ENCODE measurements around the gene RXRG.

Gene RXRG

GRCh38 chr1:165444897-165445370 lies at the start of gene RXRG:
TSS of gene RXRG (minus strand) at chr1:165445126. CDS start at chr1:165444893, 233 bp downstream.
- Histone ChIP-seq H3K27ac (ENCODE audit: low read depth, low read length) (no peak within 1 kb of the TSS), H3K27me3 (ENCODE audit: control insufficient read depth in 1 of 2, insufficient read depth in 2 of 2, low read length in 2 of 2) (peaks cover 37 to 54% of the 10 kb centered on the region in 2 donors), H3K9me3 (ENCODE audit: control insufficient read depth in 1 of 2, low read length in 2 of 2) (no peaks in the 10 kb centered on the region), H3K9ac (ENCODE audit: low read depth in 1 of 2, low read length in 2 of 2) (no peak within 1 kb of the TSS), H3K4me3 (ENCODE audit: low read depth in 1 of 2, low read length in 2 of 2) (peak within 1 kb of the TSS; percentile 37 to 45), H3K4me1 (ENCODE audit: control insufficient read depth in 1 of 2, insufficient read depth in 2 of 2, low read length in 2 of 2) (peaks cover 7 to 8% of the 10 kb centered on the region in 2 donors), H3K36me3 (ENCODE audit: control insufficient read depth in 1 of 2, insufficient read depth in 2 of 2, low read length in 2 of 2) (no peaks in the 10 kb centered on the region)

- H3K27me3 ChIP-seq (ENCODE audit: control insufficient read depth in 1 of 2, insufficient read depth in 2 of 2, low read length in 2 of 2) = no peaks in the 10 kb centered on the region
- H3K27ac ChIP-seq (ENCODE audit: low read depth, low read length) = no peak overlapping the region
- H3K4me1 ChIP-seq (ENCODE audit: control insufficient read depth in 1 of 2, insufficient read depth in 2 of 2, low read length in 2 of 2) = no peaks in the 10 kb centered on the region
- H3K9ac ChIP-seq (ENCODE audit: low read depth in 1 of 2, low read length in 2 of 2) = no peak overlapping the region
- H3K9me3 ChIP-seq (ENCODE audit: control insufficient read depth in 1 of 2, low read length in 2 of 2) = no peaks in the 10 kb centered on the region
- no peaks in the 10 kb centered on the region for H3K36me3 ChIP-seq (ENCODE audit: control insufficient read depth in 1 of 2, insufficient read depth in 2 of 2, low read length in 2 of 2)
- no peak overlapping the region for H3K4me3 ChIP-seq (ENCODE audit: low read depth in 1 of 2, low read length in 2 of 2)
Measured at GRCh38 chr1:165492845-165493373, 48.0 kb upstream of the RXRG start.

GRCh38 chr1:165490175-165490574 lies 45.2 kb upstream of the RXRG start:
- no peaks in the 10 kb centered on the region for H3K36me3 ChIP-seq (ENCODE audit: control insufficient read depth in 1 of 2, insufficient read depth in 2 of 2, low read length in 2 of 2)
- H3K9ac ChIP-seq (ENCODE audit: low read depth in 1 of 2, low read length in 2 of 2) = no peak overlapping the region
- no peak overlapping the region for H3K4me3 ChIP-seq (ENCODE audit: low read depth in 1 of 2, low read length in 2 of 2)
- no peaks in the 10 kb centered on the region for H3K9me3 ChIP-seq (ENCODE audit: control insufficient read depth in 1 of 2, low read length in 2 of 2)
- H3K27me3 ChIP-seq (ENCODE audit: control insufficient read depth in 1 of 2, insufficient read depth in 2 of 2, low read length in 2 of 2) = no peaks in the 10 kb centered on the region
- H3K4me1 ChIP-seq (ENCODE audit: control insufficient read depth in 1 of 2, insufficient read depth in 2 of 2, low read length in 2 of 2) = no peaks in the 10 kb centered on the region
- H3K27ac ChIP-seq (ENCODE audit: low read depth, low read length) = no peak overlapping the region

GRCh38 chr1:165487921-165488320 lies 43.0 kb upstream of the RXRG start:
- H3K9ac ChIP-seq (ENCODE audit: low read depth in 1 of 2, low read length in 2 of 2) = no peak overlapping the region
- H3K4me3 ChIP-seq (ENCODE audit: low read depth in 1 of 2, low read length in 2 of 2) = no peak overlapping the region
- H3K27me3 ChIP-seq (ENCODE audit: control insufficient read depth in 1 of 2, insufficient read depth in 2 of 2, low read length in 2 of 2) = no peaks in the 10 kb centered on the region
- no peak overlapping the region for H3K27ac ChIP-seq (ENCODE audit: low read depth, low read length)
- no peaks in the 10 kb centered on the region for H3K9me3 ChIP-seq (ENCODE audit: control insufficient read depth in 1 of 2, low read length in 2 of 2)
- no peaks in the 10 kb centered on the region for H3K4me1 ChIP-seq (ENCODE audit: control insufficient read depth in 1 of 2, insufficient read depth in 2 of 2, low read length in 2 of 2)
- H3K36me3 ChIP-seq (ENCODE audit: control insufficient read depth in 1 of 2, insufficient read depth in 2 of 2, low read length in 2 of 2) = no peaks in the 10 kb centered on the region

- no peak overlapping the region for H3K27ac ChIP-seq (ENCODE audit: low read depth, low read length)
- no peaks in the 10 kb centered on the region for H3K36me3 ChIP-seq (ENCODE audit: control insufficient read depth in 1 of 2, insufficient read depth in 2 of 2, low read length in 2 of 2)
- H3K27me3 ChIP-seq (ENCODE audit: control insufficient read depth in 1 of 2, insufficient read depth in 2 of 2, low read length in 2 of 2) = no peaks in the 10 kb centered on the region
- no peak overlapping the region for H3K9ac ChIP-seq (ENCODE audit: low read depth in 1 of 2, low read length in 2 of 2)
- H3K4me1 ChIP-seq (ENCODE audit: control insufficient read depth in 1 of 2, insufficient read depth in 2 of 2, low read length in 2 of 2) = no peaks in the 10 kb centered on the region
- no peaks in the 10 kb centered on the region for H3K9me3 ChIP-seq (ENCODE audit: control insufficient read depth in 1 of 2, low read length in 2 of 2)
- no peak overlapping the region for H3K4me3 ChIP-seq (ENCODE audit: low read depth in 1 of 2, low read length in 2 of 2)
Measured at GRCh38 chr1:165486663-165487062, 41.7 kb upstream of the RXRG start.

- Histone ChIP-seq H3K4me3 (ENCODE audit: low read depth in 1 of 2, low read length in 2 of 2) (no peak overlapping the region), H3K36me3 (ENCODE audit: control insufficient read depth in 1 of 2, insufficient read depth in 2 of 2, low read length in 2 of 2) (no peaks in the 10 kb centered on the region), H3K9me3 (ENCODE audit: control insufficient read depth in 1 of 2, low read length in 2 of 2) (no peaks in the 10 kb centered on the region), H3K27me3 (ENCODE audit: control insufficient read depth in 1 of 2, insufficient read depth in 2 of 2, low read length in 2 of 2) (no peaks in the 10 kb centered on the region), H3K4me1 (ENCODE audit: control insufficient read depth in 1 of 2, insufficient read depth in 2 of 2, low read length in 2 of 2) (no peaks in the 10 kb centered on the region), H3K9ac (ENCODE audit: low read depth in 1 of 2, low read length in 2 of 2) (no peak overlapping the region), H3K27ac (ENCODE audit: low read depth, low read length) (no peak overlapping the region)
Measured at GRCh38 chr1:165485716-165486115, 40.8 kb upstream of the RXRG start.

GRCh38 chr1:165484532-165484931 lies 39.6 kb upstream of the RXRG start:
- no peak overlapping the region for H3K9ac ChIP-seq (ENCODE audit: low read depth in 1 of 2, low read length in 2 of 2)
- H3K27me3 ChIP-seq (ENCODE audit: control insufficient read depth in 1 of 2, insufficient read depth in 2 of 2, low read length in 2 of 2) = no peaks in the 10 kb centered on the region
- H3K9me3 ChIP-seq (ENCODE audit: control insufficient read depth in 1 of 2, low read length in 2 of 2) = no peaks in the 10 kb centered on the region
- H3K4me1 ChIP-seq (ENCODE audit: control insufficient read depth in 1 of 2, insufficient read depth in 2 of 2, low read length in 2 of 2) = no peaks in the 10 kb centered on the region
- no peaks in the 10 kb centered on the region for H3K36me3 ChIP-seq (ENCODE audit: control insufficient read depth in 1 of 2, insufficient read depth in 2 of 2, low read length in 2 of 2)
- H3K4me3 ChIP-seq (ENCODE audit: low read depth in 1 of 2, low read length in 2 of 2) = no peak overlapping the region
- no peak overlapping the region for H3K27ac ChIP-seq (ENCODE audit: low read depth, low read length)

- H3K27ac ChIP-seq (ENCODE audit: low read depth, low read length) = no peak overlapping the region
- no peaks in the 10 kb centered on the region for H3K9me3 ChIP-seq (ENCODE audit: control insufficient read depth in 1 of 2, low read length in 2 of 2)
- H3K9ac ChIP-seq (ENCODE audit: low read depth in 1 of 2, low read length in 2 of 2) = no peak overlapping the region
- H3K27me3 ChIP-seq (ENCODE audit: control insufficient read depth in 1 of 2, insufficient read depth in 2 of 2, low read length in 2 of 2) = no peaks in the 10 kb centered on the region
- H3K36me3 ChIP-seq (ENCODE audit: control insufficient read depth in 1 of 2, insufficient read depth in 2 of 2, low read length in 2 of 2) = no peaks in the 10 kb centered on the region
- H3K4me1 ChIP-seq (ENCODE audit: control insufficient read depth in 1 of 2, insufficient read depth in 2 of 2, low read length in 2 of 2) = no peaks in the 10 kb centered on the region
- no peak overlapping the region for H3K4me3 ChIP-seq (ENCODE audit: low read depth in 1 of 2, low read length in 2 of 2)
Measured at GRCh38 chr1:165483412-165483811, 38.5 kb upstream of the RXRG start.

- Histone ChIP-seq H3K27ac (ENCODE audit: low read depth, low read length) (no peak overlapping the region), H3K9me3 (ENCODE audit: control insufficient read depth in 1 of 2, low read length in 2 of 2) (no peaks in the 10 kb centered on the region), H3K27me3 (ENCODE audit: control insufficient read depth in 1 of 2, insufficient read depth in 2 of 2, low read length in 2 of 2) (no peaks in the 10 kb centered on the region), H3K36me3 (ENCODE audit: control insufficient read depth in 1 of 2, insufficient read depth in 2 of 2, low read length in 2 of 2) (no peaks in the 10 kb centered on the region), H3K4me1 (ENCODE audit: control insufficient read depth in 1 of 2, insufficient read depth in 2 of 2, low read length in 2 of 2) (no peaks in the 10 kb centered on the region), H3K9ac (ENCODE audit: low read depth in 1 of 2, low read length in 2 of 2) (no peak overlapping the region), H3K4me3 (ENCODE audit: low read depth in 1 of 2, low read length in 2 of 2) (no peak overlapping the region)
Measured at GRCh38 chr1:165481820-165482532, 37.0 kb upstream of the RXRG start.

GRCh38 chr1:165476776-165477175 lies 31.9 kb upstream of the RXRG start:
- Histone ChIP-seq H3K9ac (ENCODE audit: low read depth in 1 of 2, low read length in 2 of 2) (no peak overlapping the region), H3K36me3 (ENCODE audit: control insufficient read depth in 1 of 2, insufficient read depth in 2 of 2, low read length in 2 of 2) (no peaks in the 10 kb centered on the region), H3K27ac (ENCODE audit: low read depth, low read length) (no peak overlapping the region), H3K4me1 (ENCODE audit: control insufficient read depth in 1 of 2, insufficient read depth in 2 of 2, low read length in 2 of 2) (no peaks in the 10 kb centered on the region), H3K9me3 (ENCODE audit: control insufficient read depth in 1 of 2, low read length in 2 of 2) (no peaks in the 10 kb centered on the region), H3K4me3 (ENCODE audit: low read depth in 1 of 2, low read length in 2 of 2) (no peak overlapping the region), H3K27me3 (ENCODE audit: control insufficient read depth in 1 of 2, insufficient read depth in 2 of 2, low read length in 2 of 2) (no peaks in the 10 kb centered on the region)
